Psoas muscle (tissue), 8 donors: ENCODE data around the gene FBF1. TPM values are rescaled to one million over a fixed set of nuclear protein-coding genes. Genes with fewer than 3 reads are reported as not detected.

Experiments
- ATAC-seq, 4 donors: fragments of 200-7000 bp; cut with Tn5 transposase; one replicate each; pipeline ENCODE4 v1.9.1; 2020; ENCODE audit warnings: moderate library complexity in 3 of 4, mild to moderate bottlenecking in 2 of 4
- DNase-seq, 2 donors: peaks; one replicate each; pipeline ENCODE4 v3.0.0-alpha.2; 2020
- H3K27ac ChIP-seq: fragments of 200-600 bp; one replicate; pipeline ENCODE4 v1.8.0; 2022
- H3K27me3 ChIP-seq, 3 donors: fragments of 200-600 bp in 1 of 3; one replicate each; pipeline versions ENCODE4 v1.6.1 to v1.8.0; 2013 to 2022; ENCODE audit warnings: low read length in 2 of 3, mild to moderate bottlenecking in 2 of 3, moderate library complexity in 1 of 3; ENCODE audit not compliant: insufficient read depth in 3 of 3
- H3K36me3 ChIP-seq, 2 donors: fragments of 200-600 bp in 1 of 2; one replicate each; pipeline versions ENCODE4 v1.6.1 to v1.8.0; 2013 to 2022; ENCODE audit warnings: low read depth in 1 of 2, mild to moderate bottlenecking in 1 of 2, moderate library complexity in 1 of 2; ENCODE audit not compliant: insufficient read depth in 1 of 2
- H3K4me1 ChIP-seq: fragments of 200-600 bp; one replicate; pipeline ENCODE4 v1.8.0; 2022
- H3K4me3 ChIP-seq: fragments of 200-600 bp; one replicate; pipeline ENCODE4 v1.8.0; 2022; ENCODE audit warnings: mild to moderate bottlenecking
- H3K9me3 ChIP-seq: fragments of 200-600 bp; one replicate; pipeline ENCODE4 v1.8.0; 2022
- CTCF ChIP-seq: fragments of 200-600 bp; IDR thresholded peaks from one replicate; pipeline ENCODE4 v1.8.0; 2022; ENCODE audit warnings: antibody characterized with exemption
- WGBS, 3 donors: extraction: QIAGEN DNeasy Blood & Tissue Kit; methylation state at CpG; one replicate each; pipeline versions ENCODE4 v1.1.6 to v1.1.7; 2013; 5-methylcytosine and 5-hydroxymethylcytosine counted together
- intact Hi-C, 2 donors: fragments of 100-400 bp; cut with DNase I; formaldehyde crosslinking; loops; one replicate each; pipeline versions ENCODE4 v1.11.0 to v1.14.2; 2022
- polyA plus RNA-seq, 3 donors: library from polyadenylated mRNA; stranded (reverse); fragments of 200-250 nt; gene quantifications; one replicate each; pipeline ENCODE4 v1.2.3, GENCODE V29; 2013
- total RNA-seq, 4 donors: library from RNA; stranded (reverse); fragmentation: NEBNext Ultra II Directional in 2 of 4; extraction: Animal tissue kit (Norgen Biotek cat#: 25700) in 2 of 4; gene quantifications; one replicate each; pipeline versions ENCODE4 v1.2.1 to v1.2.4, GENCODE V29; 2021 to 2023
- donor health status: healthy with polysubstance abuse.
- donor health status: DM: no; HTN: no; CAD: no; lungs with moderate emphysema.
- donor health status: Bipolar disorder and iron deficiency.
- donor health status: healthy.
- donor health status: DM: yes; HTN: yes; CAD: no.
- donor health status: DM: no; HTN: no; CAD: no.
- donor health status: DM: no; HTN: no; CAD: no.
- donor health status: DM: yes; HTN: yes; CAD: no.

Gene FBF1
- total and polyA plus RNA-seq, 7 donors = 1.8 to 10.4 (median 3.7) TPM

GRCh38 chr17:75894049-75894733 lies 46.7 kb downstream of the FBF1 start:
- Histone ChIP-seq H3K4me3 (no peak overlapping the region), H3K9me3 (no peaks in the 10 kb centered on the region), H3K27me3 (no peaks in the 10 kb centered on the region), H3K4me1 (peaks cover 21% of the 10 kb centered on the region), H3K36me3 (peaks cover 0 to 54% of the 10 kb centered on the region in 2 donors), H3K27ac (peak overlapping the region; percentile 97)
- WGBS, 3 donors = 66 to 67% (median 66%) methylated on average over 22 of the region's 22 CpGs
- no peak for TF ChIP-seq CTCF
- ATAC-seq = no peak
- no peak for DNase-seq
- intact Hi-C loops = loop anchor here in 1 of 2 donors (5.0 kb wide), 1 partner anchor 37 kb away; the partner anchor contains the start of gene WBP2

- peaks cover 21% of the 10 kb centered on the region for H3K4me1 ChIP-seq
- H3K36me3 ChIP-seq = peaks cover 0 to 49% of the 10 kb centered on the region in 2 donors
- WGBS, 3 donors = 85% methylated on average over 18 of the region's 18 CpGs
- ATAC-seq = no peak
- no peak overlapping the region for H3K4me3 ChIP-seq
- intact Hi-C loops = loop anchor here in 1 of 2 donors (5.0 kb wide), 1 partner anchor 36 kb away; the partner anchor contains the start of gene WBP2
- no peak for TF ChIP-seq CTCF
- no peak for DNase-seq
- peak overlapping the region; percentile 97 for H3K27ac ChIP-seq
- no peaks in the 10 kb centered on the region for H3K9me3 ChIP-seq
- no peaks in the 10 kb centered on the region for H3K27me3 ChIP-seq
These were observed 47.4 kb downstream of the FBF1 start for GRCh38 chr17:75893305-75894048.

- Histone ChIP-seq H3K36me3 (peaks cover 0 to 48% of the 10 kb centered on the region in 2 donors), H3K4me3 (no peak overlapping the region), H3K4me1 (peaks cover 21% of the 10 kb centered on the region), H3K27me3 (no peaks in the 10 kb centered on the region), H3K27ac (peak overlapping the region; percentile 30), H3K9me3 (no peaks in the 10 kb centered on the region)
- peak in 1 of 4 donors; percentile 11 for ATAC-seq
- TF ChIP-seq CTCF = no peak
- DNase-seq = no peak
- intact Hi-C loops = loop anchor here in 1 of 2 donors (5.0 kb wide), 1 partner anchor 35 kb away; the partner anchor contains the start of gene WBP2
- WGBS, 3 donors = 62 to 89% (median 67%) methylated on average over 15 to 16 of the region's 16 CpGs
These were observed 48.2 kb downstream of the FBF1 start for GRCh38 chr17:75892556-75893224.

GRCh38 chr17:75891605-75892555 lies 49.0 kb downstream of the FBF1 start:
- TF ChIP-seq CTCF = no peak
- ATAC-seq (no peak), DNase-seq (no peak)
- H3K9me3 ChIP-seq = no peaks in the 10 kb centered on the region
- H3K4me1 ChIP-seq = peaks cover 21% of the 10 kb centered on the region
- H3K27me3 ChIP-seq = no peaks in the 10 kb centered on the region
- WGBS, 3 donors = 73 to 80% (median 75%) methylated on average over 30 to 32 of the region's 32 CpGs
- H3K4me3 ChIP-seq = no peak overlapping the region
- H3K36me3 ChIP-seq = peaks cover 0 to 46% of the 10 kb centered on the region in 2 donors
- intact Hi-C loops = loop anchor here in 1 of 2 donors (5.0 kb wide), 1 partner anchor 35 kb away; the partner anchor contains the start of gene WBP2
- H3K27ac ChIP-seq = peak overlapping the region; percentile 30
